NCI-H1436 (cell line): ENCODE results near the gene NT5DC1.

Experiments used
- DNase-seq: peaks from one replicate; lab custom pipeline; 2025; lab: John Stamatoyannopoulos, UW

Gene NT5DC1

GRCh38 chr6:116100419-116101301, at the start of gene NT5DC1:
Gene NT5DC1 (plus strand): TSS chr6:116100853. CDS start chr6:116100931, 78 bp downstream.
- DNase-seq = peak; percentile 77

GRCh38 chr6:116051244-116051643, 49.4 kb upstream of the NT5DC1 start:
- no peak for DNase-seq

- DNase-seq = no peak
Observed at GRCh38 chr6:116055513-116055912, 45.1 kb upstream of the NT5DC1 start.

GRCh38 chr6:116057766-116058165, 42.9 kb upstream of the NT5DC1 start:
- no peak for DNase-seq

GRCh38 chr6:116059713-116060571, 40.7 kb upstream of the NT5DC1 start:
- no peak for DNase-seq

GRCh38 chr6:116060572-116061283, 39.9 kb upstream of the NT5DC1 start, which contains the start of gene FRK:
Gene FRK (minus strand): TSS chr6:116060891. CDS start chr6:116060311, 580 bp downstream.
- peak; percentile 5 for DNase-seq

GRCh38 chr6:116062496-116062895, 38.2 kb upstream of the NT5DC1 start:
- DNase-seq = no peak

- DNase-seq = no peak
Observed at GRCh38 chr6:116064666-116065065, 36.0 kb upstream of the NT5DC1 start.

- no peak for DNase-seq
Observed at GRCh38 chr6:116066789-116067188, 33.9 kb upstream of the NT5DC1 start.

- DNase-seq = no peak
Observed at GRCh38 chr6:116070101-116070500, 30.6 kb upstream of the NT5DC1 start.

- no peak for DNase-seq
Observed at GRCh38 chr6:116070616-116071389, 29.9 kb upstream of the NT5DC1 start.

- DNase-seq = no peak
Observed at GRCh38 chr6:116072368-116072767, 28.3 kb upstream of the NT5DC1 start.

- no peak for DNase-seq
Observed at GRCh38 chr6:116073765-116074440, 26.8 kb upstream of the NT5DC1 start.

- DNase-seq = no peak
Observed at GRCh38 chr6:116074732-116075390, 25.8 kb upstream of the NT5DC1 start.

- no peak for DNase-seq
Observed at GRCh38 chr6:116078522-116078921, 22.1 kb upstream of the NT5DC1 start.

- DNase-seq = no peak
Observed at GRCh38 chr6:116078945-116079344, 21.7 kb upstream of the NT5DC1 start.

- DNase-seq = no peak
Observed at GRCh38 chr6:116083052-116083451, 17.6 kb upstream of the NT5DC1 start.

- no peak for DNase-seq
Observed at GRCh38 chr6:116084284-116084683, 16.4 kb upstream of the NT5DC1 start.

GRCh38 chr6:116087437-116088027, 13.1 kb upstream of the NT5DC1 start:
- DNase-seq = no peak

GRCh38 chr6:116088946-116089345, 11.7 kb upstream of the NT5DC1 start:
- DNase-seq = no peak
